Heart right ventricle (tissue), 16 donors: ENCODE data around the gene HBS1L. TPM values are rescaled to one million over a fixed set of nuclear protein-coding genes. Genes with fewer than 3 reads are reported as not detected.

Experiments used
- ATAC-seq, 8 donors: fragments of 200-7000 bp; cut with Tn5 transposase; one replicate each; pipeline ENCODE4 v1.9.1; 2020; ENCODE audit warnings: mild to moderate bottlenecking in 8 of 8, moderate library complexity in 8 of 8, moderate number of reproducible peaks in 1 of 8
- DNase-seq, 2 donors: peaks; one replicate each; pipeline ENCODE4 v3.0.0-alpha.2; 2020
- H3K27ac ChIP-seq, 10 donors: fragments of 200-600 bp; sonication (generic) in 2 of 10; one replicate each; pipeline versions ENCODE4 v1.5.0 to v1.8.0; 2020 to 2022; ENCODE audit warnings: mild to moderate bottlenecking in 3 of 10
- H3K27me3 ChIP-seq, 7 donors: fragments of 200-600 bp; one replicate each; pipeline ENCODE4 v1.8.0; 2021 to 2022; ENCODE audit warnings: mild to moderate bottlenecking in 2 of 7
- H3K36me3 ChIP-seq, 9 donors: fragments of 200-600 bp; sonication (generic) in 1 of 9; one replicate each; pipeline versions ENCODE4 v1.5.0 to v1.8.0; 2020 to 2022; ENCODE audit warnings: mild to moderate bottlenecking in 2 of 9
- H3K4me1 ChIP-seq, 9 donors: fragments of 200-600 bp; sonication (generic) in 1 of 9; one replicate each; pipeline versions ENCODE4 v1.5.0 to v1.8.0; 2020 to 2022; ENCODE audit warnings: mild to moderate bottlenecking in 4 of 9
- H3K4me3 ChIP-seq, 10 donors: fragments of 200-600 bp; sonication (generic) in 2 of 10; one replicate each; pipeline versions ENCODE4 v1.5.0 to v1.8.0; 2020 to 2022; ENCODE audit warnings: mild to moderate bottlenecking in 7 of 10, moderate library complexity in 2 of 10
- H3K9me3 ChIP-seq, 11 donors: fragments of 200-600 bp in 10 of 11; sonication (generic) in 2 of 11; one replicate each; pipeline versions ENCODE4 v1.5.0 to v1.8.0; 2013 to 2022; ENCODE audit warnings: mild to moderate bottlenecking in 2 of 11, control low read depth in 1 of 11, moderate library complexity in 1 of 11
- CTCF ChIP-seq, 9 donors: fragments of 200-600 bp; sonication (generic) in 2 of 9; IDR thresholded peaks; one replicate each; pipeline versions ENCODE4 v1.5.0 to v1.8.0; 2021 to 2022; ENCODE audit warnings: antibody characterized with exemption in 9 of 9, mild to moderate bottlenecking in 5 of 9, moderate library complexity in 1 of 9
- WGBS, 2 donors: extraction: QIAGEN DNeasy Blood & Tissue Kit; methylation state at CpG; one replicate each; pipeline ENCODE4 v1.1.7; 2013; ENCODE audit warnings: inconsistent platforms in 1 of 2; 5-methylcytosine and 5-hydroxymethylcytosine counted together
- intact Hi-C, 10 donors: fragments of 100-400 bp; cut with DNase I; formaldehyde crosslinking; loops; one replicate each; pipeline versions ENCODE4 v1.11.1 to v1.14.2; 2022
- polyA plus RNA-seq, 2 donors: library from polyadenylated mRNA; stranded (reverse); fragments of 200-250 nt; gene quantifications; one replicate each; pipeline ENCODE4 v1.2.3, GENCODE V29; 2013
- total RNA-seq, 10 donors: library from RNA; stranded (reverse); fragmentation: NEBNext Ultra II Directional in 3 of 10; extraction: Animal tissue kit (Norgen Biotek cat#: 25700) in 3 of 10; gene quantifications; one replicate each; pipeline versions ENCODE4 v1.2.1 to v1.2.4, GENCODE V29; 2021 to 2023
- donor health status: Arrhythmogenic right ventricular cardiomyopathy.
- donor health status: ischemic (EF 13 %, LVEDD 7.1; RV severe dilation, severe dysfunction).
- donor health status: healthy with polysubstance abuse.
- donor health status: DM: no; HTN: yes; CAD: no.
- donor health status: DM: no; HTN: no; CAD: no.
- donor health status: ischemic (EF 25% LVEDD 6.9; RV normal size, moderate dysfunction).
- donor health status: ischemic (EF 25% LVEDD 5.7; RV mildly dilated, moderate dysfunction).
- donor health status: healthy.
- donor health status: DM: yes; HTN: yes; CAD: no.
- donor health status: Ischemic cardiomyopathy.
- donor health status: ischemic (EF 35%, LVEDD 5.7; RV mildly dilated, moderate dysfunction).
- donor health status: nonischemic (EF 11% LVEDD 7.7; RV severe dilation, severe dysfunction).
- donor health status: DM: yes; HTN: yes; CAD: no.
- donor health status: PGD.
- donor health status: ischemic (EF 29% LVEDD 5.4; RV normal size, mild dysfunction).
- donor health status: nonischemic (EF 23%, LVEDD 6.1; RV moderate dilation, normal function).

Gene HBS1L
- total and polyA plus RNA-seq, 12 donors: 20.8 to 100.0 (median 88.2) TPM

GRCh38 chr6:135085700-135086413 lies 31.2 kb upstream of the HBS1L start:
- intact Hi-C loops: no loop called here
- 62 to 86% methylated on average over 1 of the region's 1 CpG for WGBS, 2 donors

GRCh38 chr6:135084916-135085269 lies 30.3 kb upstream of the HBS1L start:
- Histone ChIP-seq H3K27me3 (no peaks in the 10 kb centered on the region), H3K4me3 (no peak overlapping the region), H3K27ac (no peak overlapping the region), H3K9me3 (peaks cover 0 to 22% (median 11%) of the 10 kb centered on the region in 11 donors), H3K36me3 (no peaks in the 10 kb centered on the region), H3K4me1 (peaks cover 0 to 14% (median 0%) of the 10 kb centered on the region in 9 donors)
- no peak for ATAC-seq
- TF ChIP-seq CTCF (IDR thresholded peaks at IDR 0.05): no peak
- no peak for DNase-seq
- intact Hi-C loops: no loop called here
- WGBS, 2 donors: 83 to 97% methylated on average over 1 of the region's 1 CpG

More at GRCh38 chr6:135085700-135086413, 31.2 kb upstream of the HBS1L start:
- ATAC-seq (no peak), DNase-seq (no peak)
- no peak for TF ChIP-seq CTCF (IDR thresholded peaks at IDR 0.05)
- H3K4me3 ChIP-seq: no peak overlapping the region
- no peaks in the 10 kb centered on the region for H3K27me3 ChIP-seq
- no peaks in the 10 kb centered on the region for H3K36me3 ChIP-seq
- H3K27ac ChIP-seq: no peak overlapping the region
- H3K4me1 ChIP-seq: peaks cover 0 to 14% (median 0%) of the 10 kb centered on the region in 9 donors
- peaks cover 0 to 20% (median 11%) of the 10 kb centered on the region in 11 donors for H3K9me3 ChIP-seq

GRCh38 chr6:135084001-135084915 lies 29.6 kb upstream of the HBS1L start:
- ATAC-seq: no peak
- H3K36me3 ChIP-seq: no peaks in the 10 kb centered on the region
- no peaks in the 10 kb centered on the region for H3K27me3 ChIP-seq
- TF ChIP-seq CTCF (IDR thresholded peaks at IDR 0.05): no peak
- intact Hi-C loops: no loop called here
- 59 to 79% methylated on average over 5 of the region's 5 CpGs for WGBS, 2 donors
- DNase-seq: no peak
- H3K9me3 ChIP-seq: peaks cover 0 to 22% (median 11%) of the 10 kb centered on the region in 11 donors
- no peak overlapping the region for H3K27ac ChIP-seq
- peaks cover 0 to 14% (median 0%) of the 10 kb centered on the region in 9 donors for H3K4me1 ChIP-seq
- H3K4me3 ChIP-seq: no peak overlapping the region

GRCh38 chr6:135081966-135082365 lies 27.3 kb upstream of the HBS1L start:
- Histone ChIP-seq H3K27me3 (peaks cover 0 to 11% (median 0%) of the 10 kb centered on the region in 7 donors), H3K9me3 (peaks cover 0 to 22% (median 11%) of the 10 kb centered on the region in 11 donors), H3K27ac (no peak overlapping the region), H3K4me3 (no peak overlapping the region), H3K4me1 (no peaks in the 10 kb centered on the region), H3K36me3 (no peaks in the 10 kb centered on the region)
- intact Hi-C loops: no loop called here
- 63 to 73% methylated on average over 1 of the region's 1 CpG for WGBS, 2 donors
- DNase-seq: no peak
- ATAC-seq: no peak
- TF ChIP-seq CTCF (IDR thresholded peaks at IDR 0.05): no peak
